Peyer's patch (tissue), 4 donors: Measurements from ENCODE around the gene INSC. TPM values are rescaled to one million over a fixed set of nuclear protein-coding genes. Genes with fewer than 3 reads are reported as not detected.

Source experiments
- DNase-seq, 3 donors: peaks; one replicate each; pipeline ENCODE4 v3.0.0-alpha.2; 2017 to 2019
- H3K27ac ChIP-seq, 4 donors: fragments of 200-600 bp; sonication (generic); one replicate each; pipeline ENCODE4 v1.5.1; 2016 to 2019
- H3K27me3 ChIP-seq, 2 donors: fragments of 200-600 bp; sonication (generic); one replicate each; pipeline ENCODE4 v1.5.1; 2019
- H3K36me3 ChIP-seq, 3 donors: fragments of 200-600 bp; sonication (generic); one replicate each; pipeline ENCODE4 v1.5.1; 2016 to 2019
- H3K4me1 ChIP-seq, 4 donors: fragments of 200-600 bp; sonication (generic); one replicate each; pipeline ENCODE4 v1.5.1; 2016 to 2019
- H3K4me3 ChIP-seq, 4 donors: fragments of 200-600 bp; sonication (generic); 1 replicate in 3 of 4; 2 replicates in 1 of 4; pipeline ENCODE4 v1.5.1; 2016 to 2019; ENCODE audit warnings: mild to moderate bottlenecking in 1 of 4
- H3K9me3 ChIP-seq, 4 donors: fragments of 200-600 bp; sonication (generic); one replicate each; pipeline ENCODE4 v1.5.1; 2016 to 2019; ENCODE audit warnings: mild to moderate bottlenecking in 1 of 4
- POLR2A ChIP-seq, 2 donors: fragments of 450-650 bp; IDR thresholded peaks; one replicate each; pipeline ENCODE4 v1.5.1; 2017; ENCODE audit warnings: antibody characterized with exemption in 2 of 2, mild to moderate bottlenecking in 2 of 2, moderate library complexity in 2 of 2
- total RNA-seq, 4 donors: library from RNA; depleted of rRNA; stranded (reverse); fragments of >200 nt; gene quantifications; one replicate each; pipeline ENCODE4 v1.1.0, GENCODE V29; 2016
- TF ChIP-seq, protein P1 (sequence below), 6 experiments: fragments of 450-650 bp in 4 of 6; fragments of 200-600 bp in 2 of 6; sonication (generic) in 1 of 6; IDR thresholded peaks; one replicate each; pipeline ENCODE4 v1.5.1; 2017 to 2019; ENCODE audit warnings: antibody characterized with exemption in 6 of 6, mild to moderate bottlenecking in 3 of 6, moderate library complexity in 1 of 6

The INSC gene
- total RNA-seq, 4 donors from 2014 or later = 3.0 to 28.1 (median 6.8) TPM

DNA sequence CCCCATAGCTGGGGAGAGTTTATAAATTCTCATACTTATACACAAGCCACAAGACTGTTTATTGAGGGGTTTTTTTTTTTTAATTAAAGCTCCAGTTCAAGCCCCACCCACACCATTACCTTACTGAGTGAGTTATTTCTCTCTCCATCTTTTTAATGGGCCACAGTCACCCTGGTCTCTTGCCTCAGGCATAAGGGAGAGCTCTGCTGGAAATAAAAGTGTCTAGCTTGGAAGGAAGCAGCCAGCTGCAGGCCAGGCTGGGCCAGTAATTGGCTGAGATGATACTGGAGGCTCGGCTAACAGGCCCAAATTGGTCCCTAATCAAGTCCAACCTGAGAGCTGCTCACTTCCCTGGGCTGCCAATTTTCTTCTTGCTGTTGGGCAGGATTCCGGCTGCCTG is 174.1 kb downstream of the INSC start:
- no peaks in the 10 kb centered on the region for H3K27me3 ChIP-seq
- no peaks in the 10 kb centered on the region for H3K4me1 ChIP-seq
- no peaks in the 10 kb centered on the region for H3K36me3 ChIP-seq
- H3K9me3 ChIP-seq = no peaks in the 10 kb centered on the region
- no peak overlapping the region for H3K27ac ChIP-seq
- no peak overlapping the region for H3K4me3 ChIP-seq
- no peak for TF ChIP-seq POLR2A (IDR thresholded peaks at IDR 0.05)
- TF ChIP-seq, protein P1, sequence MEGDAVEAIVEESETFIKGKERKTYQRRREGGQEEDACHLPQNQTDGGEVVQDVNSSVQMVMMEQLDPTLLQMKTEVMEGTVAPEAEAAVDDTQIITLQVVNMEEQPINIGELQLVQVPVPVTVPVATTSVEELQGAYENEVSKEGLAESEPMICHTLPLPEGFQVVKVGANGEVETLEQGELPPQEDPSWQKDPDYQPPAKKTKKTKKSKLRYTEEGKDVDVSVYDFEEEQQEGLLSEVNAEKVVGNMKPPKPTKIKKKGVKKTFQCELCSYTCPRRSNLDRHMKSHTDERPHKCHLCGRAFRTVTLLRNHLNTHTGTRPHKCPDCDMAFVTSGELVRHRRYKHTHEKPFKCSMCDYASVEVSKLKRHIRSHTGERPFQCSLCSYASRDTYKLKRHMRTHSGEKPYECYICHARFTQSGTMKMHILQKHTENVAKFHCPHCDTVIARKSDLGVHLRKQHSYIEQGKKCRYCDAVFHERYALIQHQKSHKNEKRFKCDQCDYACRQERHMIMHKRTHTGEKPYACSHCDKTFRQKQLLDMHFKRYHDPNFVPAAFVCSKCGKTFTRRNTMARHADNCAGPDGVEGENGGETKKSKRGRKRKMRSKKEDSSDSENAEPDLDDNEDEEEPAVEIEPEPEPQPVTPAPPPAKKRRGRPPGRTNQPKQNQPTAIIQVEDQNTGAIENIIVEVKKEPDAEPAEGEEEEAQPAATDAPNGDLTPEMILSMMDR (IDR thresholded peaks at IDR 0.05) = no peak
- no peak for DNase-seq

DNA sequence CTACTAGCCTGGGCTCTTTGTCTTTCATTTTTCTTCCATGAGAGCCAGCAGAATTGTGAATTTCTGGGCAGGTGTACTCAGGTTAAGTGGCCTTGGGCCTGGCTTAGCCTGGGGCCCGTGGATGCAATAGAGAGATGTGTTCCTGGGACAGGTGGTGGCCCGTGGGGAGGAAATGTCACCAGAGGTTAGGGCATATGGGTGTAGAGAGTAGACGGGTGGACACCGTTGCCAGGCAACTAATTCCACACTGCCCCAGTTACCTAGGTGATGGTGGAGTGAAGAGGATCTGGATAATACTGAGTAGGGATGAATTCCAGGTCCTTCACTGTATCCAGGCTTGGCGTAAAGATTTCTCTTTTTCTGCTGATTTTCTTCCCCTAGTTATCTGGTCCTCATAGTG is 175.0 kb downstream of the INSC start:
- H3K9me3 ChIP-seq = no peaks in the 10 kb centered on the region
- H3K4me1 ChIP-seq = no peaks in the 10 kb centered on the region
- H3K36me3 ChIP-seq = no peaks in the 10 kb centered on the region
- no peak for DNase-seq
- no peak overlapping the region for H3K27ac ChIP-seq
- TF ChIP-seq, protein P1 (IDR thresholded peaks at IDR 0.05) = no peak
- no peak for TF ChIP-seq POLR2A (IDR thresholded peaks at IDR 0.05)
- H3K27me3 ChIP-seq = no peaks in the 10 kb centered on the region
- no peak overlapping the region for H3K4me3 ChIP-seq

DNA sequence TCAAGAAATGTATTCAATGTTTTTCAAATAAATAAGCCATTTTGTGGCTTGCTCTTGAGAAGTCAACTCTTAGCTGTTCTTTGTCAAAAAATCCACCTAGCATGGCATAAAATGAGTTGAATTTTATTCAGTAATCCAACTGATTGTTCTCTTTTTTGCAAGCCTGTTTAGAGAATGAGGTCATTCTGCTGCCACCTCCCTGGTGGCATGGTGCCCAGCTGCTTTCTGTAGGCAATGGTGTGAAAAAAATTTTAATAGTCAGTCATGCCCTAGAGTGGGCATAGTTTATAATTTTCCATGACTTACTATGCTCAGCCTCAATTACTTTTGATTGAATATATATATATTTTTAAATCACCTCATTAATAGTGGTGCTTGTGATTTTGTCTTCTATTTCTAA is 177.2 kb downstream of the INSC start:
- TF ChIP-seq POLR2A (IDR thresholded peaks at IDR 0.05) = no peak
- TF ChIP-seq, protein P1 (IDR thresholded peaks at IDR 0.05) = no peak
- no peaks in the 10 kb centered on the region for H3K4me1 ChIP-seq
- DNase-seq = no peak
- no peaks in the 10 kb centered on the region for H3K9me3 ChIP-seq
- H3K4me3 ChIP-seq = no peak overlapping the region
- no peaks in the 10 kb centered on the region for H3K27me3 ChIP-seq
- no peak overlapping the region for H3K27ac ChIP-seq
- no peaks in the 10 kb centered on the region for H3K36me3 ChIP-seq

DNA sequence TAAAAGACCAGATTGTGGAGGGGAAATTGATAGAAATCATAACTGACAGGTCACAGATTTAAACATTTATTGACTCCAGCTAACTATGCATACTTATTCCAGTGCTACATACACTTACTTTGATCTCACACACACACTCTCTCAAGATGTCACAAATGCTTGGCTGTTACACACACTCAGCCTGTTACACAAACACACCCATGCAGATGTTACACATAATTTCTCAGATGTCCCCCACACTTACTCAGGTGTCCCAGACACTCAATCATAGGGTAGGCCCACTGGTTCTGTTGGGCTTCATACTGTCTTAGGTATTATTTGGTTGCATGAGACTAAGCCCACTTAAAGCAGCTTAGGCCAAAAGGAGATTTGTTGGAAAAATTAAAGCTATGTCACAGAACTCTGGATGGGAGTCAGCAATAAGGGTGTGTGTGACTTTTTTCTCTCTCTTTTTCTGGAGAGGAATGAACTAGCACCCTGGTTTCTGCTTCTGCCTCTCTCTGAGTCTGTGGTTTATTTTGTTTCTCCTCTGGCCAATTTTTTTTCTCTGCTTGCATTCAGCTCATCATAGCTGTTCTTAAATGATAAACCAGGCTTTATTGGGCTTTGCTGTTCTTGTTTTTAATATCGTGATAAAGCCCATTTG is 179.4 kb downstream of the INSC start:
- no peaks in the 10 kb centered on the region for H3K4me1 ChIP-seq
- TF ChIP-seq POLR2A (IDR thresholded peaks at IDR 0.05) = no peak
- TF ChIP-seq, protein P1 (IDR thresholded peaks at IDR 0.05) = no peak
- H3K27me3 ChIP-seq = no peaks in the 10 kb centered on the region
- no peaks in the 10 kb centered on the region for H3K9me3 ChIP-seq
- H3K4me3 ChIP-seq = no peak overlapping the region
- no peak for DNase-seq
- H3K27ac ChIP-seq = no peak overlapping the region
- no peaks in the 10 kb centered on the region for H3K36me3 ChIP-seq

DNA sequence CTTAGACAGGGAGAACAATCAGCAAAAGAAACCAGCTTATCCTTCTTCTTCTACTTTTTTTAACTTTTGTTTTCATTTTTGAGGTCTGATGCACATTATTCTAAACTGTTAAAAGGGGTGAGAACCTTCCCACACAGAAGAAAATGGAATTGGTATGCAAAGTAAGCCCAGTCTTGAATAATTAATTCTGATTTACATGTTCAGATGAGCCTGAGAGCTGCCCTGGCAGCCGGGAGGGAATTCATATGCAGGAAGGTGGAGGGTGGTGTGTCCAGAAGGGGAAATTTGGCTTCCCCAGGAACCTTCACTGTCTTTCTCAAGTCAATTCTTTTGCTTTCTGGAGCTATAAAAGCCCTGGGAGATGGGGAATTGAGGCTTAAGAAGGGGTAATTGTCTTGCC is 181.0 kb downstream of the INSC start:
- TF ChIP-seq, protein P1 (IDR thresholded peaks at IDR 0.05) = no peak
- TF ChIP-seq POLR2A (IDR thresholded peaks at IDR 0.05) = no peak
- no peaks in the 10 kb centered on the region for H3K9me3 ChIP-seq
- no peaks in the 10 kb centered on the region for H3K4me1 ChIP-seq
- H3K36me3 ChIP-seq = no peaks in the 10 kb centered on the region
- H3K27me3 ChIP-seq = no peaks in the 10 kb centered on the region
- no peak for DNase-seq
- no peak overlapping the region for H3K27ac ChIP-seq
- no peak overlapping the region for H3K4me3 ChIP-seq

Other genes with a start within 250 kb of the INSC start
- gene CYP2R1, start 222.7 kb upstream of the INSC start, total RNA-seq = 10 to 100 TPM; 28.9 to 48.3 (median 40.9) TPM
- not detected for gene CALCA, start 142.6 kb upstream of the INSC start, total RNA-seq
- 1 to 10 TPM in 1 of 4 donors, under 1 TPM in 1, not detected in 2; 0.67 to 5.0 TPM for gene CALCB, start 41.3 kb upstream of the INSC start, total RNA-seq